GM10266 (cell line): ENCODE data around the gene NUP210.

ENCODE experiments used
- DNase-seq: peaks from one replicate; pipeline ENCODE4 v3.0.0; 2012; ENCODE audit errors: extremely low spot score
- CTCF ChIP-seq: IDR thresholded peaks from 2 replicates; pipeline ENCODE4 v1.5.1; 2012; ENCODE audit warnings: mild to moderate bottlenecking, low read depth; ENCODE audit not compliant: control insufficient read depth, insufficient read depth; ENCODE audit errors: missing control alignments

The NUP210 gene

GRCh38 chr3:13393427-13394360, 26.4 kb downstream of the NUP210 start:
- no peak for DNase-seq
- TF ChIP-seq CTCF, result no peak

- DNase-seq, result no peak
- peak; percentile 2 for TF ChIP-seq CTCF
Measured at GRCh38 chr3:13391308-13391707, 28.8 kb downstream of the NUP210 start.

- TF ChIP-seq CTCF, result no peak
- no peak for DNase-seq
Measured at GRCh38 chr3:13389378-13389777, 30.7 kb downstream of the NUP210 start.

- DNase-seq, result no peak
- TF ChIP-seq CTCF, result no peak
Measured at GRCh38 chr3:13388816-13389215, 31.3 kb downstream of the NUP210 start.

- no peak for DNase-seq
- no peak for TF ChIP-seq CTCF
Measured at GRCh38 chr3:13385373-13385965, 34.7 kb downstream of the NUP210 start.

GRCh38 chr3:13380971-13381370, 39.2 kb downstream of the NUP210 start:
- TF ChIP-seq CTCF, result no peak
- DNase-seq, result no peak
